RPMI7951 (cell line): Measurements from ENCODE around the gene OTOGL. TPM values are rescaled to one million over a fixed set of nuclear protein-coding genes. Genes with fewer than 3 reads are reported as not detected.
A peak's percentile ranks its signal among the peaks of the same experiment; 100 is the strongest.
"Not testable (repeated sequence)": the region's sequence is repeated elsewhere in the genome, so short reads cannot be mapped to it uniquely, and the experiment has no call there.

Source experiments
- DNase-seq: peaks from one replicate; pipeline ENCODE4 v3.0.0-alpha.2; 2012; ENCODE audit warnings: low read depth
- total RNA-seq: library from RNA; depleted of rRNA; stranded (reverse); fragments of >200 nt; shearing (Covaris generic); gene quantifications from 2 replicates; pipeline ENCODE4 v1.2.3, GENCODE V29; 2014

Gene OTOGL
- total RNA-seq, 1 experiment from 2014 or later: 0.48 TPM

DNA sequence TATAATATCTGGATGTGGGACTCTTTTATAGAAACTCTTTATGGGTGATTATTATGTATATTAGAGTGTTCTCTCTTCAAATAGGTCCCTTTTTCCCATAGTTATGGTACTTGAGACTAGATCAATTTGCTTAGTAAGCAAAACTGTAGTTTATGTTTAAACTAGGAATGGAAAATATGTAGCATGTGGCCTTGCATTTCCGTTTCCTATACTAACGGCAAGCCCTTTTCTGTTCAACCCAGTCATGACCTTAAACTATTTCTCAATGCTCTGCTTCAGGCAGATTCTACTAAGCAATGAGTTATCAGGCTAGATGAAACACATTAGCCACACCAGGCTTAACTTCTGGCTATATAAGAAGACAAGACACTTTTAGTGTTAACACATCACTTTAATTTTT lies 84.6 kb downstream of the OTOGL start:
- peak; percentile 82 for DNase-seq

DNA sequence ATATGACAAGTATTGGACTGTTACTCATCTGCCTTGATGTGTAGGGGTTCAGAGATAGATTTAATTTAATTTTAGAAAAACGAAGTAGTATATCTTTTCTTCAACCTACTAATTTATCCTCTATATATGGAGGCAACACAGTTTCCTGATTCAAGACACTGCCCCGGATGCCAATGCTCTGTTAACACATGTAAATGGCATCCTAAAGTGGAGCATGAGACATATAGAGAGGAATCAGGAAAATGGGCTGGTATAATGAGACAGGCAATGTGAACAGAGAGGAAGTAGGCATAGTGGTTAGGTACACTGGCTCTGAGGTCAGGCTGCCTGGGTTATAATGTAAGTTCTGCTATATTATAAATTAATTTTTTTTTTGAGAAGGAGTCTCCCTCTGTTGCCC lies 85.6 kb downstream of the OTOGL start:
- DNase-seq: peak; percentile 9

DNA sequence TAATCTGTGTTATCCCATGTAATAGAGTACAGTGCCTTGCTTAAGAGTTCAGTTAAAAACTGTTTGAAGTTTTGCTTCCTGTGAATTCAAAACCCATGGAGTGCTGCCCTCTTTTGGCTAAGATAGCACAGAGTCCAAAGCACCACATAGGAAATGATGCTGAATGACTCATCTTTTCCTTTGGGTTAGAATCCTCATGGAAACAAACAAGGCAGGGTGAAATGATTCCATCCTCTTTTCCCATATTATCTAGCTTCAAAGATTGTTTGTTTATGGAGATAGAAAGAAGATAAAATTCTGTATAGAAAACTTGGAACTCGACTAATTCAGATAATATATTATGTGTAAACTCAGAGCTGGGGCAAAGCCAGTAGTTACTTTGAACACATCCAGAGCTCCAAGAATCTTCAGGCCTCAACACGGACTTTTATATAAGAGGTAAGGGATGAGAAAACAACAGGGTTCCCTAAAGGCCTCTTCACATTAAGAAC lies 87.4 kb downstream of the OTOGL start:
- DNase-seq: peak; percentile 91

DNA sequence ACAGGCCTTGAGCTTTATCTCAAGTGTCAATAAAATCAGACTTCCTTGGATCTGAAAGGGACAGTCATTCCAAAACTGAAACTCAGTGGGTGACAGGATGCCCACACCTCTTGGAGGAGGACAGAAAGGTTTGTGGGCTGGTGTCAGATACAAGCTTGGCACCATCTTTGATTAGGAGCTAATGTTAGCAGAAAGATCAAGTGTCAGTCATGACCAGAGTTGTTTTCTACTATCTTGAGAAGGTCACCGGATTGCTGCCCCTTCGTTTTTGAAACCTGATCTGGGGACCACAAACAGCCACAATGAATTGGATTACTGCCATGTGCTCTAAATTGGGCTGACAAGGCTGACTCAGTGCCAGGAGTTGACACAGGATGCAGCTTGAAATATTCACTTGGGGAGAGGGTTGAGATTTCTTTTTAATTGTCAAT lies 88.3 kb downstream of the OTOGL start:
- peak; percentile 90 for DNase-seq

DNA sequence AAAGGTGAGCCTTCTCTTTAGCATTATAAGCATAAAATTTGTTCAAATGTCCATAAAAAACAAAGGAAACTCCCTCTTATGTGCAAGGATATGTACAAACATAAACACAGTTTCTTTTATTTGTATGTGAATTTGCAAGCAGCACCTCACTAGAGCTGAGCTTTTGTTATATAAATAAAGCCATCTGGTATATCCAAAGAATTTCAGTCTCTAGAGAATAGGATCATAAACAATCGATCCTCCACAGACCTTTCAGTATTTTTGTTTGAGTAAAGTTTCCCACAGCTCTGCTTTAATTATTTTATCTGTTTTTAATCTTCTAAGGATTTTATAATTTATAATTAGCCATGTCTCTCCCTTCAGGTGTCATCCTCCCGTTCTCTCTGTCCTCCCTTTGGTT lies 89.2 kb downstream of the OTOGL start:
- no peak for DNase-seq

DNA sequence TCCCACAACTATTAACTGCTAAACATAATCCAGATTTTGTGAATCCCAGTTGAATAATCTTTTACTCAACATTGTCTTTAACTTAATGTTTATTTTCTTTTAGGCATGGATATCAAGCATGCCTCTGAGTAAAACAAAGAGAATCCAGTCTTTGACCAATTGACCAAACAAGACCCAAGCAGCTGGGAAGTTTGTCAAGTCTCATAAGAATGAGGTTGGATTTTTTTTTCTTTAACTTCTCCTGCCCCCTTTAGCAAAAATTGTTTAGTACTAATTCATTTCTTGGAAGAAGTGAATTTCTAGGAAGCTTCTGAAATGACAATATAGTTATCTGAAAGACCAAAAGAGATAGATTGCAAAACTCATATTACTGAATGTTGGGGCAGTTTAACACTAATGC lies 89.9 kb downstream of the OTOGL start:
- peak; percentile 66 for DNase-seq

DNA sequence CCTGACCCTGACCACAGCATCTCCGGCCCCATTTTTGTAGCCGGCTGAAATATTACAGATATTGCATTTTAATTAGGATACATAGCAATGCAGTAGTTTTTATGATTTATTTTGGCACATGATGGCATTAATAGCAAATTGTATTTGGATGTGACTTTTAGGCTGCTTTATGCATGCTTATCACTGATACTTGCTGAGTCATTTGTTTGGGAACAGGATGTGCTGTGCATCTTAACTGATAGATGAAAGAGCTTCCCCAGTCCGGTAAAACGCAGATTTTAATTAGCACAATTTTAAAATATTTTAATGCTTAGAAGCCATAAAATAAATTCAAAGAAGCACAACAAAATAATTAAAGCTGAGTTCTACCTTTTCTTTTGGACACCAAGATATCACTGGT lies 90.7 kb downstream of the OTOGL start:
- no peak for DNase-seq

DNA sequence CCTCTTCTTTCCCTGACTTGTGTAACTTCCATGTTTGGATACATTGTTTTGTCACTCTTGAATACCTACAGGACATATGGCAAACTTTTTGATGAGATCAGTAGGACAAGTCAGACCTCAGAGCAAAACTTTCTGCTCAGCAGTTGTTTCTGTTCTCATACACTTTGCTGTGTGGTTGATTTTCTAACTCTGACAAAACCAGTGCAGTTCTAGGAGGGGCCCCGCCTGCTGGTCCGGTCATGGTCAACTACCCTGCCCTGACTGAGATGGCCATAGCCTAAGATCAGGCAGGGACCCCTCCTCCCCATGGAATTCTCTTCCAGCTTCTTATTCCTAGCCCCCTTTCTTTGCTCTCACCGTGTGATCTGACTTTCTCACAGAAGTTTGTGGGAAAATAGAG lies 92.8 kb downstream of the OTOGL start:
- no peak for DNase-seq

DNA sequence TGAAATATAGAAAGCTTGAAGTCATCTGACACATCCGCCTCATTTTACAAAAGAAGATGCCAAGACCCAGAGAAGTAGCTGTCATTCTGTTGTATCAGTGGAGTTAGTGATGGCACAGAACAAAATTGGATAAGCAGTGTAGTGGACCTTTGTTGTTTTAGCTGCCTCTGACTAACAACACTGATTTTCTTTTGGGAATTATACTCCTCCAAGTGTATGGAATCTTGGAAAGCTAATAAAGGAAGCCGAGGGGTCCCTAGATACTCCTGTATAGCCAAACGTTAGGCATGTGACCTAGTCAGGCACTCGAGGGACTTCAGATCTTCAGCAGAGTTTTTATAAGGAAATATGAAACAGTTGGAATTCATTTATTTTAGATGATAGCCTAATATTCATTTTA lies 94.5 kb downstream of the OTOGL start:
- DNase-seq: no peak

DNA sequence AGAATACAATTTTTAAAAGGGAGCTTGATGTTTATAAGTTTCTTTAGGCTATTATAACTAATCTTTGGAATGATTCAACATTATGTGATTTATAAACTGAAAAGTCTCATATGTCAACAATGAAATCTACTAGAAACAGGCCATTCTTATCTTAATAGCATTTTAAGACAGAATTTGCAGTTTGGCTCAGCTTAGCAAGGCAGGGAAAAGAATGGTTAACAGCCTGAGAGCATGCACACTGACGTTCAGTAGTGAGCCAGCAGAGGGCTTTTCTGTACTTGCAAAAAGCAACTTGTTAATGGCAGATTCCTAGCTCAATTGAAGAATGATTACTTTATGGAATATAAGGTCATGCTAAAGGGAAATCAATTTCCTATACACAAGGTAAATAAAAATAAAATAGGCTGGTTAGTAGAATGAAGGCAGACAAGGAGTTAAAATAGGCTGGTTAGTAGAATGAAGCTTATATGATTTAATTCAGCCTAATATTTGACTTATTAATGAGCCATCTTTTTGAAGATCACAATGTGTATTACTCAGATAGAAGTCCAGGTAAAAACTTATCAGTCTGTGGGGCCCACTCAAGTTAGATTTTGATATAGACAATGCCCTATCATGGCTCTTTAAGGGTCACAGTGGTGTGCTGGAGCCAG lies 95.9 kb downstream of the OTOGL start:
- DNase-seq: peak; percentile 41

DNA sequence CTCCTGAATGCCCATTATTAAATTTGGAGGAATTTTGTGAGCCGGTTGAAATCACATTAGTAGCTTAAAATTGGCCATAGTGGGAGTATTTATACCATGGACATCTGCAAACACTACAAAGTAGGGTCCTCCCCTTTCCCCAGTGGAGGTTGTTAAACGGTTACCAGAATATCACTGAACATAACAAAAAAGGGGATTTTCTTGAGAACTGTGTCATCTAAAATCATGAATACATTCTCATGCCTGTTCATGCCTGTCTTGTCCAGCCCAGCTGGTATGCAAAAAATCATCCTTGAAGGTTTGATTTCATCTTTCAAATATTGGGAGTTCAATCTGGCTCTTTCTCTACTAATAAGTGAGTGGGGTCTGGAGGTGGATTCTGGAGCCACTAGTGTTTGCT lies 96.4 kb downstream of the OTOGL start:
- DNase-seq: no peak

DNA sequence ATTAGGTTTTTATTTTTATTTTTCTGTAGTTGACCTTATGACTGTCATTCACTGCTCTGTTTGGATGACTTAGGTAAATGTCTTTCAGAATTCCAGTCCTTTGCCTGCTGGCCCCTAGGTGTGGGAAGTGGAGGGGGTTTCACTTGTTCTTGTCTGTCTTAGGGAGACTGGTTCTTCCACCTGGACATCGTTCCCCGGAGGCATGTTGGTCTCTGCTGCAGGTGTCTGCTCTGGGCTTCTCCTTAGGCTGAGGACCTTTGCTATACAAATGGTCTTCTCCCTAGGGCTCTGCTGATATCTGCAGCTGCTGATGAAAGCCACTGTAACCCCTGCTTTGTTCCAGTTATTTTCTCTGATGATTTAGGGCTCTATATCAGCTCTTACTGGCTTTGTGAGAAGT lies 97.1 kb downstream of the OTOGL start:
- DNase-seq: no peak

DNA sequence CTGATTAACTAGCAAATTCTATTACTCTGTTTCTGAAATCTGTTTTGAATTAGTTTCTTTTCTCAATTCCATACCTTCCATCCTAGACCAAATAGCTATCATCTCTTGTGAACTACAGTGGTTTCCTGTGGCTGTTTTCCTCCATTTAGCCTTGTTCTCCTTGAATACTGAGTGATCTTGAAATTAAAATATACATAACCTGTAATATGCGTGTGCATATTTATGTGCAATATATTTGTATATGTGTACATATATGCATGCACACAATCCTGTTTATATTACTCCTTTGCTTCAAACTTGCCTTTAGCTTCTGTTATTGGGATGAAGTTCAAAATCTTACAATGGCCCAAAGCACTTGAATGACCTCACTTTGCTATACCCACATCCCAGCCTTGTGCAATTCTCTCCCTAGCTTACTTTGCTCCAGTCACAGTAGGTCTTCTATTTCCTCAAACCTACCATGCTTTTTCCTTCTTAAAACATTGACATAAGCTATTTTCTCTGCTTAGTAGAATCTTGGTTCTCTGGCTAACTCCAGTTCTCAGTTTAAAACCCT lies 99.5 kb downstream of the OTOGL start:
- DNase-seq: no peak

DNA sequence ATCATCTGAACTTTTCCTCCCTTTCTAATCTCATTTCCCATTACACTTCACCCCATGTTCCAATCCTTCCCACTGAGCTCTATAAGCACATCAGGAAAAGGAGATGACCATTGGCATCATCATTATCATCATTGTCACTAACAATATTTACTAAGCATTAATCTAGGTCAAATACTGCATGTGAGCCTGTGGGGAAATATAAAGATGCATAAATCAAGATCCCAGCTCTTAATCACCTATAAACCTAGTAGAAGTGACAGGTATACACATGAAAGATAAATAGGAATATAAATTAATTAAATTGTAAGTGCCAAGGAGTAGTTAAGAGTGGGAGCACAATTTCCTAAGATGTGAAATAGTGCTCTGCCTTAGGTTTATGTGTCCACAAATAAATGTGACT lies 100.6 kb downstream of the OTOGL start:
- DNase-seq: no peak

DNA sequence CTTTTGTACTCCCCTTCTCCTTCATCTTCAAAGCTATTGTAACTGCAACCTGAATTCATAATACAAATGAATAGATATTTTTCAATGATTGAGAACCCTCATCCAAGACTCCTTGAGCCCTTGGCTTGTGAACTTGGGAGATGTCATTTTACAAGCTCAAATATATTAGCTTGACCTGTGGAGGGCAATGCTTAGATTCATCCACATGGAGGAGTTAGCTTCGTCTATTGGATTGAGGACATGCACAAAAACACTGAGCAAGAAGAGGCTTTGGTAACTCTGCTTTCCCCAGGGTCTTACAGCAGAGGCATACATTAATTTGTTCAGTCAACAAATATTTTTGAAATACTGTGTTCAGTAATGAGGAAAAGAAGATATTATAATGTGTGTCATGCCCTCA lies 101.1 kb downstream of the OTOGL start:
- DNase-seq: no peak

DNA sequence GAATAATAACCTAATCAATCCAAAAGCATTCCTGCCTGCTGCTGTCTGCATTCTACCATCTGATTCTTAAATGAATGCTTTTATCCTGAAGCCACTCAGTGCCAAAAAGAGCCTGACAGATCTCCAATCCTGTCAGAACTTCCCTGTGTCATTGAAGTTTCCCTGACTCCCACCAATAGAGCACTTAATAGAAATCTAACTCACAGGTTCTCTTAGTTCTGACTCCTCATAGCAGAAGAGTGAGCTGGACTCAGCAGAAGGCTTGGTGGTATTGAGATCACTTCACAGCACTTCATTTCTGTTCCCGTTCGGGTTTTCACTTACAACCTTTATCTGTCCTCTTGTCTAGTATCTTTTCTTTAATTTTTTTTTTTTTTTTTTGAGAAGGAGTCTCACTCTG lies 102.6 kb downstream of the OTOGL start:
- DNase-seq: no peak

DNA sequence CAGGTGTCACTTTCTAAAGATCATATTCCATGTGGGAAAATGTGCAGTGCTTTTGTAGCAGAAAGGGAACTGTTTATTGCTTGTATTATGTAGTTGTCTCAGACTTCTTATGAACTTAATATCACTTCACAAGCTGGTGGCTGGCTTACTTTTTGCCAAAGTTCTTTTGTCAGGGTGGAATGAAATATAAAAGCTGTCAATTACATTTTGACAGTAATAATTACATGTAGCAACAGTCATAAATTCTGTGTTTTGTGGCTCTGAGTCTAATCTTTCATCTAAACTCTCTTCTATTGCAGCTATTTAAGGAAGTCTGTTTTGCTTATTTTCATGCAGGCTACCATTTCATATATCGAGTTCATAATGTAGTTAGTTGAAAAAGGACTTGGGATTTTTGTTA lies 106.6 kb downstream of the OTOGL start:
- DNase-seq: no peak

DNA sequence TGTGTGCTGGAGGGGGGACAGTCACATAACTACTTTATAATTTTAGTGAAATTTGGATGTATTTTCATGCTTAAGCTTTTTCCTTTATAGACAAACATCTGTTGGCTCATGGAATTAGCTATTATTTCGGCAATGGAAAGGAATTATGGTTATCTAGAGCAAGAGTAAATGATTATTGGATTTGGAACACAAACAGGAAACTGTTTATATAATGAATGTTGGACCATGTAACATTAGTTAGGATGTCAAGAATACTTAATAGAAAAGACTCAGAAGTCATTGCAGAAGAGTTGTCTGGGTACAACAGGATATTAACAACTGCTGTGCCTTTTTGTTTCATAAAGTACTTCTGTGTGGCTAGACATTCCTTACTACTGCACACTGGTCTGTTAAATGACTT lies 108.7 kb downstream of the OTOGL start:
- no peak for DNase-seq

DNA sequence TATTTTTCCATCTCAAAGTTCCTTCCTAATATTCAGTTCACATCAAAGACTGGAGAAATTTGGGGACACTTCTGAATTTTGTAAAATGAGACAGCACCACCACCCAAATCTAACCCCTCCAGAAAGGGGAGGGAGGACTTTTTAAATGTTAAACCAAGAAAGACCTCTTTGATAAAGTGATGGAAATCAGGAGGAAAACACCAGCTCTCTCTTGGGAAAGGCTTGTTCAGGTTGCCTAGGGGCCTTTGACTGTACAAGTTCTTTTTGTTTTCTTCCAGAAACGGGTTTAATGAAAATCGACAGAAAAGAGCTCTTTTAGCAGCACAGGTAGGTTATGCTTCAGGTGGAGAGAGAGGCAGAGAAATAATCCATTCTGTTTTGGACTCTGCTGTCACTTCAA lies 112.3 kb downstream of the OTOGL start:
- no peak for DNase-seq

DNA sequence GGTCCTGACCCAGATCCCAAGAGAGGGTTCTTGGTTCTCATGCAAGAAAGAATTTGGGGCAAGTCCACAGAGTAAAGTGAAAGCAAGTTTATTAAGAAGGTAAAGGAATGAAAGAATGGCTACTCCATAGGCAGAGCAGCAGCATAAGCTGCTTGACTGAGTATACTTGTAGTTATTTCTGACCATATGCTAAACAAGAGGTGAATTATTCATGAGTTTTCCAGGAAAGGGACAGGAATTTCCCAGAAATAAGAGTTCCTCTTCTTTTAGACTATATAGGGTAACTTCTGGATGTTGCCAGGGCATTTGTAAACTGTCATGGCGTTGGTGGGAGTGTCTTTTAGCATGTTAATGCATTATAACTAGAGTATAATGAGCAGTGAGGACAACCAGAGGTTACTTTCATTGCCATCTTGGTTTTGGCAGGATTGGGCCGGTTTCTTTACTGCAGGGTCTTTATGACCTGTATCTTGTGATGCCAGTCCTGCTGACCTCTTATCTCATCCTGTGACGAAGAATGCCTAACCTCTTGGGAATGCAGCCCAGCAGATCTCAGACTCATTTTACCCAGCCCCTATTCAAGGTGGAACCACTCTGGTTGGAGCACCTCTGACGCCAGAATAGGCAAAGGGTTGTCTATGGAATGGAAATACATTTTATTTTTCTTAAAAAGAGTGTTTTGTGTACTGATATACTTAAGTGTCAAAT lies 113.8 kb downstream of the OTOGL start:
- no peak for DNase-seq

DNA sequence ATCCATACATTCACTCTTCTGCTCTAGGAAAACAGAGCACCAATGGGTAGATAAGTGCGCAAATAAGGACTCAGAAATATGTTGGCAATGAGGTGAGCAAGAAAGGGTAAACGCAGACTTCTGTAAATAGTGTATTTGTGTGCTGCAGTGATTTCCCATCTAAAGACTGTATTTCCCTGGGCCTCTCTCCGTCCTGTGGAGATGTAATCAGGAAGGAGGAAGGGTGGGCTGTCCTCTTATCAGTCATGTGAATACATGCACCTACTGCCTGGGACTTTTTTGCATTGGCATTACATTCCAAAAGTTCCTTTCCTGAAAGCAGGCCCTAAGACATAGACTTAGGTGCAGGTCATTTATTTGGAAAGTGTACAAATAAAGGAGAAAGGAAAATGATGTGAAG lies 114.5 kb downstream of the OTOGL start:
- no peak for DNase-seq

DNA sequence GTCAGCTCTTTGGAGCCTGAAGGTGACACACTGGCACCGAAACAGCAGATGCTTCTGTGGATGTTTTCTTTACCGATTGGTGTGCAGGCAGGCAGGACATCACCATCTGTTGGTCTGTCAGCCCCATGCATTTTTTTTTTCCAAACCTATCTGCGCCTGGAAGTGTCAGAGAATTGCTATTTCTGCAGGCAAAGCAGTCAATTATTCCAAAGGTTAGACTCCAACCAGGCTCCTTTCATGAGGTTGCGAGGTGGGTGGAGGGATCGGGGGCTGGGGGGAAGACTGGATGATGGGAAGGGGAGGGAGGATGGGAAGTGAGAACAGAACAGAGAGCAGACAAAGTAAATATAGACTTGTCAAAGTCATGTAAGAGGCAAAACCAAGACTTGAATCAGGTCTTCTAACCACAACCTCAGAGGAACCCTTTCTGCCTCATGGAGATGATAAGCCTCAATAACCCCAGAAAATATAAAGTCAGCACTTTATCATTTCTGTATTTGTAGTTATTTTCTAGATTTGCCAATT lies 117.7 kb downstream of the OTOGL start:
- no peak for DNase-seq

DNA sequence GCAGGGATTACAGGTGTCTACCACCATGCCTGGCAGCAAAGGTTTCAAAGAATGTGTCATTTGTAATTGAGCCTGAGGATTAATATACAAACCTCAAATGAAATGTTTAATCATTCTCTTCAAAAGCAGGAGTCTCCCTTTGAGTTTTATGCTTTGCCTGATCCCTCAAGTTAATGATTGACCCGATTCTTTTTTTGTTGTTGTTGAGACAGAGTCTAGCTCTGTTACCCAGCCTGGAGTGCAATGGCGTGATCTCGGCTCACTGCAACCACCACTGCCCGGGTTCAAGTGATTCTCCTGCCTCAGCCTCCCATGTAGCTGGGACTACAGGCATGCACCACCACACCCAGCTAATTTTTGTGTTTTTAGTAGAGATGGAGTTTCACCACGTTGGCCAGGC lies 119.6 kb downstream of the OTOGL start:
- DNase-seq: not testable (repeated sequence)
